Immature natural killer cell (primary cell): Measurements from ENCODE around the gene ATG13. TPM values are rescaled to one million over a fixed set of nuclear protein-coding genes. Genes with fewer than 3 reads are reported as not detected.

Experiments
- DNase-seq, 3 donors: peaks; one replicate each; pipeline ENCODE4 v3.0.0; 2022; ENCODE audit warnings: mixed read lengths in 1 of 3
- H3K27ac Mint-ChIP-seq, 6 donors: one replicate each; pipeline ENCODE4 v1.8.0; 2020; ENCODE audit warnings: mixed read lengths in 6 of 6, mild to moderate bottlenecking in 5 of 6, inconsistent platforms in 4 of 6, moderate library complexity in 3 of 6
- H3K27me3 Mint-ChIP-seq, 3 donors: one replicate each; pipeline ENCODE4 v1.8.0; 2020 to 2021; ENCODE audit warnings: low read depth in 3 of 3, mild to moderate bottlenecking in 3 of 3, mixed read lengths in 3 of 3, moderate library complexity in 3 of 3, inconsistent platforms in 1 of 3
- H3K36me3 Mint-ChIP-seq, 3 donors: one replicate each; pipeline ENCODE4 v1.8.0; 2020; ENCODE audit warnings: mixed read lengths in 3 of 3, inconsistent platforms in 2 of 3, mild to moderate bottlenecking in 2 of 3
- H3K4me1 Mint-ChIP-seq, 2 donors: one replicate each; pipeline ENCODE4 v1.8.0; 2020; ENCODE audit warnings: inconsistent platforms in 2 of 2, mild to moderate bottlenecking in 2 of 2, mixed read lengths in 2 of 2, moderate library complexity in 1 of 2
- H3K4me3 Mint-ChIP-seq, 5 donors: one replicate each; pipeline ENCODE4 v1.8.0; 2020; ENCODE audit warnings: mild to moderate bottlenecking in 5 of 5, mixed read lengths in 5 of 5, inconsistent platforms in 3 of 5, moderate library complexity in 3 of 5
- H3K9me3 Mint-ChIP-seq, 6 donors: one replicate each; pipeline ENCODE4 v1.8.0; 2020; ENCODE audit warnings: mild to moderate bottlenecking in 6 of 6, mixed read lengths in 6 of 6, inconsistent platforms in 4 of 6, moderate library complexity in 3 of 6
- polyA plus RNA-seq, 3 donors: library from polyadenylated mRNA; unstranded; fragments of 300-500 nt; fragmentation: Illumina TruSeq; gene quantifications; one replicate each; pipeline ENCODE4 v1.2.3, GENCODE V29; 2021

The ATG13 gene
- polyA plus RNA-seq, 3 donors from 2014 or later: 67.4 to 103 (median 100) TPM

- no peak for DNase-seq
- Mint-ChIP-seq H3K27ac (no peak overlapping the region), H3K4me1 (no peaks in the 10 kb centered on the region), H3K27me3 (peaks cover 1 to 3% (median 2%) of the 10 kb centered on the region in 3 donors), H3K4me3 (no peak overlapping the region), H3K36me3 (no peaks in the 10 kb centered on the region), H3K9me3 (no peaks in the 10 kb centered on the region)
Observed at GRCh38 chr11:46722566-46723358, 105.4 kb downstream of the ATG13 start.

- Mint-ChIP-seq H3K27me3 (peaks cover 1 to 3% (median 2%) of the 10 kb centered on the region in 3 donors), H3K4me1 (no peaks in the 10 kb centered on the region), H3K4me3 (no peak overlapping the region), H3K36me3 (no peaks in the 10 kb centered on the region), H3K27ac (no peak overlapping the region), H3K9me3 (no peaks in the 10 kb centered on the region)
- no peak for DNase-seq
Observed at GRCh38 chr11:46723359-46723680, 106.0 kb downstream of the ATG13 start.

GRCh38 chr11:46724088-46724487 is 106.7 kb downstream of the ATG13 start:
- Mint-ChIP-seq H3K27ac (no peak overlapping the region), H3K27me3 (peaks cover 1 to 3% (median 2%) of the 10 kb centered on the region in 3 donors), H3K4me1 (no peaks in the 10 kb centered on the region), H3K36me3 (no peaks in the 10 kb centered on the region), H3K9me3 (no peaks in the 10 kb centered on the region), H3K4me3 (no peak overlapping the region)
- DNase-seq: no peak

Other genes with a start within 250 kb of the ATG13 start
- gene MDK, start 235.9 kb upstream of the ATG13 start, polyA plus RNA-seq: under 1 TPM in 1 of 3 donors, not detected in 2; 0.44 TPM
- gene CHRM4, start 225.8 kb upstream of the ATG13 start, polyA plus RNA-seq: under 1 TPM in 2 of 3 donors, not detected in 1; 0.31 to 0.51 TPM
- gene AMBRA1, start 23.5 kb upstream of the ATG13 start, polyA plus RNA-seq: 10 to 100 TPM in 1 of 3 donors, 1 to 10 TPM in 2; 5.3 to 12.8 (median 7.4) TPM
- 1 to 10 TPM; 1.3 to 9.9 (median 2.9) TPM for gene HARBI1, start 326 bp upstream of the ATG13 start, polyA plus RNA-seq
- 100 to 1,000 TPM in 1 of 3 donors, 10 to 100 TPM in 2; 38.6 to 104 (median 60.4) TPM for gene ARHGAP1, start 83.1 kb downstream of the ATG13 start, polyA plus RNA-seq
- gene ZNF408, start 83.5 kb downstream of the ATG13 start, polyA plus RNA-seq: 10 to 100 TPM in 1 of 3 donors, 1 to 10 TPM in 2; 9.1 to 14.6 (median 9.5) TPM
- not detected for gene F2, start 101.7 kb downstream of the ATG13 start, polyA plus RNA-seq
- gene CKAP5, start 228.7 kb downstream of the ATG13 start, polyA plus RNA-seq: 10 to 100 TPM in 1 of 3 donors, 1 to 10 TPM in 2; 9.1 to 22.1 (median 9.4) TPM